Islet of Langerhans (tissue), 1 donor: ENCODE results near the gene CCDC51.
"Not testable (repeated sequence)": the region's sequence is repeated elsewhere in the genome, so short reads cannot be mapped to it uniquely, and the experiment has no call there.

Source experiments
- FAIRE-seq: peaks from one replicate; lab custom pipeline; 2011; peaks lifted over from hg19 to GRCh38; lab: Jason Lieb, UNC

CCDC51 gene

GRCh38 chr3:48465531-48466378 lies 25.8 kb upstream of the CCDC51 start:
- peak; percentile 94 for FAIRE-seq

GRCh38 chr3:48465237-48465530 lies 25.3 kb upstream of the CCDC51 start:
- FAIRE-seq: no peak

- no peak for FAIRE-seq
Observed at GRCh38 chr3:48464713-48465221, 24.8 kb upstream of the CCDC51 start.

GRCh38 chr3:48463703-48464102 lies 23.8 kb upstream of the CCDC51 start:
- FAIRE-seq: no peak

- not testable (repeated sequence) for FAIRE-seq
Observed at GRCh38 chr3:48461767-48462166, 21.8 kb upstream of the CCDC51 start.

GRCh38 chr3:48460517-48460902 lies 20.6 kb upstream of the CCDC51 start:
- FAIRE-seq: no peak

GRCh38 chr3:48459773-48460516 lies 20.0 kb upstream of the CCDC51 start:
- FAIRE-seq: no peak

- FAIRE-seq: no peak
Observed at GRCh38 chr3:48459331-48459730, 19.4 kb upstream of the CCDC51 start.

GRCh38 chr3:48456456-48456855 lies 16.5 kb upstream of the CCDC51 start:
- FAIRE-seq: no peak

GRCh38 chr3:48451270-48451669 lies 11.4 kb upstream of the CCDC51 start:
- FAIRE-seq: no peak

GRCh38 chr3:48446425-48447193 lies 6.7 kb upstream of the CCDC51 start, which contains the start of gene ATRIP:
ATRIP (plus strand) TSS chr3:48446737; CDS start chr3:48446846, 109 bp downstream.
- FAIRE-seq: no peak

- FAIRE-seq: no peak
Observed at GRCh38 chr3:48446043-48446424, 6.1 kb upstream of the CCDC51 start.

GRCh38 chr3:48445277-48445882 lies 5.5 kb upstream of the CCDC51 start:
- FAIRE-seq: no peak

- no peak for FAIRE-seq
Observed at GRCh38 chr3:48441940-48442339, 2.0 kb upstream of the CCDC51 start.

GRCh38 chr3:48440590-48440958 lies 655 bp upstream of the CCDC51 start:
- FAIRE-seq: no peak

GRCh38 chr3:48437812-48438211 lies 2.1 kb downstream of the CCDC51 start:
- FAIRE-seq: no peak

- no peak for FAIRE-seq
Observed at GRCh38 chr3:48436855-48437254, 3.1 kb downstream of the CCDC51 start.

- FAIRE-seq: no peak
Observed at GRCh38 chr3:48436477-48436787, 3.5 kb downstream of the CCDC51 start.

- peak; percentile 84 for FAIRE-seq
Observed at GRCh38 chr3:48435774-48436476, 4.0 kb downstream of the CCDC51 start.

- FAIRE-seq: no peak
Observed at GRCh38 chr3:48435223-48435595, 4.7 kb downstream of the CCDC51 start.

- FAIRE-seq: no peak
Observed at GRCh38 chr3:48434591-48435222, 5.2 kb downstream of the CCDC51 start.
